BLaER1 treated with 17β-estradiol and CSF1 and Interleukin-3, amounts not matched to agents 10 nM and 100 nM (cell line): ENCODE results near the gene BMP8B.
A peak's percentile ranks its signal among the peaks of the same experiment; 100 is the strongest.
"Not testable (repeated sequence)": the region's sequence is repeated elsewhere in the genome, so short reads cannot be mapped to it uniquely, and the experiment has no call there.

ENCODE experiments used
- H3K27ac ChIP-seq, 11 experiments: shearing (Covaris generic); formaldehyde crosslinking; 2 replicates each; pipeline ENCODE4 v1.8.1; 2022
- H3K27me3 ChIP-seq, 11 experiments: shearing (Covaris generic); formaldehyde crosslinking; 2 replicates each; pipeline ENCODE4 v1.8.1; 2022
- H3K36me3 ChIP-seq, 11 experiments: shearing (Covaris generic); formaldehyde crosslinking; 2 replicates each; pipeline ENCODE4 v1.8.1; 2022
- H3K4me1 ChIP-seq, 10 experiments: shearing (Covaris generic); formaldehyde crosslinking; 2 replicates each; pipeline ENCODE4 v1.8.1; 2022
- H3K4me2 ChIP-seq, 11 experiments: shearing (Covaris generic); formaldehyde crosslinking; 2 replicates each; pipeline ENCODE4 v1.8.1; 2022
- H3K4me3 ChIP-seq, 10 experiments: shearing (Covaris generic); formaldehyde crosslinking; 2 replicates each; pipeline ENCODE4 v1.8.1; 2022
- H3K9ac ChIP-seq, 11 experiments: shearing (Covaris generic); formaldehyde crosslinking; 2 replicates each; pipeline ENCODE4 v1.8.1; 2022
- H3K9me3 ChIP-seq, 11 experiments: shearing (Covaris generic); formaldehyde crosslinking; replicated peaks in 1 of 11; 2 replicates each; pipeline ENCODE4 v1.8.1; 2022
- H4K20me1 ChIP-seq, 11 experiments: shearing (Covaris generic); formaldehyde crosslinking; 2 replicates each; pipeline ENCODE4 v1.8.1; 2022
- Cebpa-rat ChIP-seq, 11 experiments: shearing (Covaris generic); IDR thresholded peaks; 2 replicates each; pipeline ENCODE4 v1.8.1; 2022

Gene BMP8B

DNA sequence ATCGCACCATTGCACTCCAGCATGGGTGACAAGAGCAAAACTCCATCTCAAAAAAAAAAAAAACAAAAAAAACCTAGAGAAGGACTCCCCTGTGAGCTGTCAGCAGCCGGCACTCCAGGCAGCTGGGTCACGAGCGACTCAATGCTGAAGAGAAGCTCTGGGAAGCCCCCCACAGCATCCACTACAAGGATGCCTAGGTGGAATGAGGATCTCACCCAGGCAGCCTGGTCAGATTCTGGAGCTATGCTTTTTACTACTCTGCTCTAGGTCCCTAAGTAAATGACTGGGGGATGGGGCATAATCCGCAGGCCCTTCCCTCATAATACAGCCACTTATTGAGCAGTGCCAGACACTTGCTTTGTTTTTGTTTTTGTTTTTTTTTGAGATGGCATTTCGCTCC lies 6.6 kb downstream of the BMP8B start:
- peaks cover 21 to 57% (median 47%) of the 10 kb centered on the region in 10 experiments for H3K4me1 ChIP-seq
- peak overlapping the region in 1 of 11 experiments; percentile 17; a peak in 2 of 22 replicates for H3K4me2 ChIP-seq
- no peaks in the 10 kb centered on the region for H4K20me1 ChIP-seq
- H3K27ac ChIP-seq = no peak overlapping the region; a peak in 1 of 22 replicates
- no peak for TF ChIP-seq Cebpa-rat (IDR thresholded peaks at IDR 0.05)
- no peaks in the 10 kb centered on the region for H3K9me3 ChIP-seq
- H3K4me3 ChIP-seq = no peak overlapping the region
- H3K36me3 ChIP-seq = no peaks in the 10 kb centered on the region
- H3K27me3 ChIP-seq = no peaks in the 10 kb centered on the region
- H3K9ac ChIP-seq = no peak overlapping the region

DNA sequence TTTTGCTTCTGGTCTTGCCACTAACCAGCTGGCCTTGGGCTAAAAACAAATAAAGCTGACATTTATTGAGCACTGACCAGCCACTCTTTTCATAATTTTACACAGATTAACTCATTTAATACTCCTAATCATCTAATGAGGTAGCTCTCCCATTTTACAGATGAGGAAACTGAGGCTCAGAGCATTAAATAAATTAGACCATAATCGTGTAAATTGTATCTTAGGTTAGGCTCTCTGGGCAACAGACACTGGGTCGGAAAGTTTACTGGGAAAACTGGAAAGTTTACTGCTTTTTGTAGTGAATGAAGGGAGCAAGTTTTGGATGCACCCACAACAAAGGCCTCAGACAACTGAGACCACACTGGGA lies 7.3 kb downstream of the BMP8B start:
- no peak overlapping the region for H3K9ac ChIP-seq
- H3K4me2 ChIP-seq = peak overlapping the region in 5 of 11 experiments; percentile 2 to 27 (median 17); a peak in 5 of 22 replicates
- H4K20me1 ChIP-seq = no peaks in the 10 kb centered on the region
- no peak overlapping the region for H3K27ac ChIP-seq
- no peak overlapping the region for H3K4me3 ChIP-seq
- no peak for TF ChIP-seq Cebpa-rat (IDR thresholded peaks at IDR 0.05)
- H3K9me3 ChIP-seq = no peaks in the 10 kb centered on the region
- H3K4me1 ChIP-seq = peaks cover 22 to 57% (median 47%) of the 10 kb centered on the region in 10 experiments
- no peaks in the 10 kb centered on the region for H3K36me3 ChIP-seq
- no peaks in the 10 kb centered on the region for H3K27me3 ChIP-seq

DNA sequence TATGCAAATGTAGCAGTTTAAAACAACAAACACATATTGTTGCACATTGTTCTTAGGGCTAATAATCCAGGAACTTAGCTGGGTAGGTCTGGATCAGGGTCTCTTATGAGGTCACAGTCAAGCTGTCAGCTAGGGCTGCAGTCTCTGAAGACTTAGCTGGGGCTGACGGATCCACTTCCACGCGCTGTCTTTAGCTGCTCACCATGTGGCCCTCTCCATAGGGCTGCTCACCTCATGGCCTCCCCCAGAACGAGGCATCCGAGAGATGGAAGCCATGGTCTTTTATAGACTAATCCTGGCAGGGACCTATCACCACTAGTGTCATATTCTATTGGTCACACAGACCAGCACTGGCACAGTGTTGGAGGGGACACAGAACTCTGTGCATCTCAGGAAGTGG lies 8.8 kb downstream of the BMP8B start:
- no peak overlapping the region for H3K9ac ChIP-seq
- H3K36me3 ChIP-seq = no peaks in the 10 kb centered on the region
- no peaks in the 10 kb centered on the region for H4K20me1 ChIP-seq
- no peak overlapping the region for H3K4me3 ChIP-seq
- H3K9me3 ChIP-seq = no peaks in the 10 kb centered on the region
- H3K4me1 ChIP-seq = peaks cover 36 to 61% (median 50%) of the 10 kb centered on the region in 10 experiments
- H3K4me2 ChIP-seq = peak overlapping the region in 4 of 11 experiments; percentile 17 to 64 (median 35); a peak in 5 of 22 replicates
- no peak overlapping the region for H3K27ac ChIP-seq
- H3K27me3 ChIP-seq = no peaks in the 10 kb centered on the region
- TF ChIP-seq Cebpa-rat (IDR thresholded peaks at IDR 0.05) = no peak

DNA sequence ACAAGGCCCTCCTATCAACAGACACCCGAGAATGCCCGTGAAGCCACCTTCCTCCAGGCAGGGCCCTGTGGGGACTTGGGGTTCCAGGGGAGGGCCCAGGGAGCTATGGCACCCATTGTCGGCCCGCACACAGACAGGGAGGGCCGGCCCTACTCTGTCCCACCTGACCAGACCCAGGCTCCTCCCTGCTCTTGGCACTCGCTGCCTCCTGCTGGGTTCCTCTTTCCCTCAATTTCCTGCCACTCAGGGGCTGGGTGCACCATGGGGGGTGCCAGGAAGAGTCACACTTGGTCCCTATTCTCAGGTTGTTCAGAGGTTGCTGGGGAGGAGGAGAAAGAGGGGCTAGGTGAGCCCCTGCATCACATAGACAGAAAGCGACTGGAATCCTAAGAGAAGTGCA lies 9.5 kb downstream of the BMP8B start:
- Histone ChIP-seq H3K27ac (peak overlapping the region in 2 of 11 experiments; percentile 9; a peak in 2 of 22 replicates), H3K4me1 (peaks cover 36 to 61% (median 51%) of the 10 kb centered on the region in 10 experiments), H3K9ac (no peak overlapping the region), H3K4me2 (peak overlapping the region; percentile 17 to 64 (median 29); a peak in 17 of 22 replicates), H3K4me3 (no peak overlapping the region), H3K36me3 (no peaks in the 10 kb centered on the region), H3K27me3 (no peaks in the 10 kb centered on the region), H3K9me3 (no peaks in the 10 kb centered on the region), H4K20me1 (no peaks in the 10 kb centered on the region)
- no peak for TF ChIP-seq Cebpa-rat (IDR thresholded peaks at IDR 0.05)

DNA sequence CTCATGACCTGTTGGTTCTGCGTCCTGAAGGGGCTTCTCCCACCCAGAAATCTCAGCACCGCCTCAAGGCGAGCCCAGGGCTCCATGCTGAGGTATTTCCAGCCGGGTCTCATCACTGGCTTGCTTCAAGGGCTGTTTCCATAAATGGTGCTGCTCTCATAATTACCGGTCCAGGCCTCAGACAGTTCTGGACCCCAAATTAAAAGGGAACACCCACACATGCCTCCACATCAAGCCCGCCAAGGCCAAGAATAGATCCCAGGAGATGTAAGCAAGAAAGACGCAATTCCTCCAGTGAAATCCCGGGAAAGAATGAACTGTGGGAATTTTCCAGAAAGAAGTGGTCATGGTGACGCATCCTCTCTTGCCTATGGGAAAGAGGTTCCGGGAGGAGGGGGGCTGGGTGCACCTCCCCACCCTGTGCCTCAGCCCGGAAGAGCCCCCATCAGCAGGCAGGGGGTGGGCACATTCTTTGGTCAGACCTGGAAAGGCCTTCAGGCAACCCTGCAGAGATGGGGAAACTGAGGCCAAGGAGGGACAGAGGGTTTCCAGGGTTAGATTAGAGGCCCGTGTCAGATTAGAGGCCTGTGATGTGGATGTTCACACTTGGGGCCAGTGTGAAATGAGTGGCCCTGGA lies 10.1 kb downstream of the BMP8B start:
- not testable (repeated sequence) for H3K9ac ChIP-seq, H3K9me3 ChIP-seq
- peak overlapping the region; percentile 17 to 64 (median 29); a peak in 17 of 22 replicates for H3K4me2 ChIP-seq

DNA sequence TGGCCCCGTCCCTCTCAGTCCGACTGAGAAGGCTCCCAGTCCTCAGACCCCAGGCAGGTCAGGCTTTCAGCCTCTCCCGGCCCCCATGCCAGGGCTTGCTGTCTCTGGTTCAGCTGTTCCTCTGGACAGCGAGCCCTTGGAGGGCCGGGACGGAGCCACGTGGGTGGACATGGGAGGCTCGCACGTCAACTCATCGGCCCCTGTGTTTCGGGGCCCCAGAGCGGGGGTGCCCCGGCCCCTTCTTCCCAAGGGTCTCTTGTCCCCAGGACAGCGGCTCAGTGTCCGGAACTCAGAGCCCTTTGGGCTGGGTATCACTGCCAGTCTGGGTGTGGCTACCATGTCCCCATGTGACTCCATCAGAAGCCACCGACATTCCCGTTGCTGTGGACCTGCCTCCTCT lies 10.8 kb downstream of the BMP8B start:
- H3K27me3 ChIP-seq, H3K9me3 ChIP-seq, H4K20me1 ChIP-seq, H3K36me3 ChIP-seq, H3K4me3 ChIP-seq: not testable (repeated sequence)
- peak overlapping the region in 4 of 11 experiments; percentile 23 to 75 (median 63); a peak in 4 of 22 replicates for H3K9ac ChIP-seq
- peak overlapping the region in 7 of 11 experiments; percentile 58 to 81 (median 73); a peak in 9 of 22 replicates for H3K27ac ChIP-seq
- peak overlapping the region in 7 of 11 experiments; percentile 77 to 91 (median 84); a peak in 4 of 22 replicates for H3K4me2 ChIP-seq
- peaks cover 36 to 61% (median 51%) of the 10 kb centered on the region in 10 experiments for H3K4me1 ChIP-seq

More for the DNA sequence above, 10.1 kb downstream of the BMP8B start:
- not testable (repeated sequence) for H3K36me3 ChIP-seq, H3K27me3 ChIP-seq, H4K20me1 ChIP-seq, H3K4me3 ChIP-seq
- H3K27ac ChIP-seq = 0 out of 22 replicates have a peak overlapping the region, but pooled peaks of 1 of the 11 experiments have one; percentile 9
- peaks cover 36 to 61% (median 51%) of the 10 kb centered on the region in 10 experiments for H3K4me1 ChIP-seq

DNA sequence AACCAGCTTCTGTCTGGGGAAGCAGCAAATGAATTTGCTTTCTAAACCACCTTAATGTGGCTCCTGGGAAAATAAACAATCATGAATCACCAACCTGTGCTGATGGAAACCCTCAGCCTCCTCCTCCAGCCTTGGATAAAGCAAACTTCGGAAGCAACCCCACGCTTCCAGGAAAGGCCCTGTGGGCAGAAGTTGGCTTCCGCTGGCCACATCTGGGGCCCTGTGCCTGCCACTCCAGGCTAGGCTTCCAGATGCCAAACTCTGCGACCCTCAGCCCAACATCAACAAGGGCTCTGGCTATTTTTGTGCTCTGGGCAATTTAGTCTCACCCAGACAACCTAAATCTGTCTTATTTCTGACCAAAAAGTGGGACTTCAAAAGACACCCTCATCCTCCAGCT lies 11.4 kb downstream of the BMP8B start:
- peak overlapping the region in 10 of 11 experiments; percentile 4 to 81 (median 71); a peak in 16 of 22 replicates for H3K27ac ChIP-seq
- H3K4me3 ChIP-seq = no peak overlapping the region
- H3K4me2 ChIP-seq = peak overlapping the region; percentile 77 to 91 (median 84); a peak in 20 of 22 replicates
- H3K27me3 ChIP-seq = peaks cover 0 to under 1% (median 0%) of the 10 kb centered on the region in 11 experiments; a peak in 1 of 22 replicates
- H4K20me1 ChIP-seq = no peaks in the 10 kb centered on the region
- H3K4me1 ChIP-seq = peaks cover 36 to 59% (median 51%) of the 10 kb centered on the region in 10 experiments
- peak overlapping the region in 7 of 11 experiments; percentile 5 to 75 (median 52); a peak in 8 of 22 replicates for H3K9ac ChIP-seq
- TF ChIP-seq Cebpa-rat (IDR thresholded peaks at IDR 0.05) = no peak
- no peaks in the 10 kb centered on the region for H3K36me3 ChIP-seq
- H3K9me3 ChIP-seq = no peaks in the 10 kb centered on the region

DNA sequence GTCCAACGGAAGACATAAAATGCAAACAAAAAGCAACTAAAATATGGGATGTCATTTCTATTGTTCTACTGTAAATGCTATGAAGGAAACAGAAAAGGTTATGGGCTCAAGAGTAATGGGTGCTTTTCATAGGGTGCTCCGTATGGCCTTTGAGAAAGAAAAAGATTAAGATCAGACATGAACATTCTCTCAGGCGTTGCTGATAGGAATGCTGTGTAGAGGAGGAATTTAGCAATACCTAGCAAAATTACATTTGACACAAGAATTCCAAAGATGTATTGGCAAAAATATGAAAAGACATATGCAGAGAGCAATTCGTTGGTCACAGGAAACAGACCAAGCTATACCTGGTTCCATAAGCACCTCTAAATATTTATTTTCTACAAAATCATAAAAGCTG lies 11.8 kb downstream of the BMP8B start:
- Histone ChIP-seq H3K36me3 (no peaks in the 10 kb centered on the region), H4K20me1 (no peaks in the 10 kb centered on the region), H3K27ac (peak overlapping the region in 9 of 11 experiments; percentile 56 to 81 (median 73); a peak in 18 of 22 replicates), H3K27me3 (peaks cover 0 to 4% (median 0%) of the 10 kb centered on the region in 11 experiments; a peak in 3 of 22 replicates), H3K4me1 (peaks cover 36 to 57% (median 49%) of the 10 kb centered on the region in 10 experiments), H3K4me2 (peak overlapping the region; percentile 77 to 91 (median 84)), H3K4me3 (no peak overlapping the region), H3K9ac (peak overlapping the region in 8 of 11 experiments; percentile 23 to 75 (median 52); a peak in 11 of 22 replicates), H3K9me3 (no peaks in the 10 kb centered on the region)
- no peak for TF ChIP-seq Cebpa-rat (IDR thresholded peaks at IDR 0.05)

DNA sequence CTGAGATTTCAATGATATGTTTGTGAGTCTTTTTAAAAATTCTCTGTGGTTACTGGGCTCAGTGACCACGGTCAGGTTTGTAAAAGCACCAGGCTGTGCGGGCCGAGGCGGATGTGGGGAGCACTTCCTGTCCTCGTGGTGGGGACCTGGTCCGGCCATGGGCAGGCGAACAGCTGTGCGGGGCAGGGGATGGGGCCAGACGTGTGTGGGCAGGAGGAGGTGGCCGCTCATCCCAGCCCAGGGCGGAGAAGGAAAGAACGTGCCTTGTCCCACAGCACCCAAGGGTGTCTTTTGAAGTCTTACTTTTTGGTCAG lies 12.3 kb downstream of the BMP8B start:
- Histone ChIP-seq H3K4me3 (peak overlapping the region in 4 of 10 experiments; percentile 3 to 38 (median 22); a peak in 6 of 20 replicates), H3K4me1 (peaks cover 36 to 51% (median 44%) of the 10 kb centered on the region in 10 experiments), H3K36me3 (no peaks in the 10 kb centered on the region), H3K9me3 (no peaks in the 10 kb centered on the region), H3K4me2 (peak overlapping the region; percentile 77 to 91 (median 84)), H3K27me3 (peaks cover under 1 to 9% (median 2%) of the 10 kb centered on the region in 11 experiments; a peak in 17 of 22 replicates), H3K9ac (peak overlapping the region; percentile 33 to 75 (median 54); a peak in 17 of 22 replicates), H4K20me1 (no peaks in the 10 kb centered on the region), H3K27ac (peak overlapping the region in 10 of 11 experiments; percentile 56 to 81 (median 71); a peak in 20 of 22 replicates)
- no peak for TF ChIP-seq Cebpa-rat (IDR thresholded peaks at IDR 0.05)

DNA sequence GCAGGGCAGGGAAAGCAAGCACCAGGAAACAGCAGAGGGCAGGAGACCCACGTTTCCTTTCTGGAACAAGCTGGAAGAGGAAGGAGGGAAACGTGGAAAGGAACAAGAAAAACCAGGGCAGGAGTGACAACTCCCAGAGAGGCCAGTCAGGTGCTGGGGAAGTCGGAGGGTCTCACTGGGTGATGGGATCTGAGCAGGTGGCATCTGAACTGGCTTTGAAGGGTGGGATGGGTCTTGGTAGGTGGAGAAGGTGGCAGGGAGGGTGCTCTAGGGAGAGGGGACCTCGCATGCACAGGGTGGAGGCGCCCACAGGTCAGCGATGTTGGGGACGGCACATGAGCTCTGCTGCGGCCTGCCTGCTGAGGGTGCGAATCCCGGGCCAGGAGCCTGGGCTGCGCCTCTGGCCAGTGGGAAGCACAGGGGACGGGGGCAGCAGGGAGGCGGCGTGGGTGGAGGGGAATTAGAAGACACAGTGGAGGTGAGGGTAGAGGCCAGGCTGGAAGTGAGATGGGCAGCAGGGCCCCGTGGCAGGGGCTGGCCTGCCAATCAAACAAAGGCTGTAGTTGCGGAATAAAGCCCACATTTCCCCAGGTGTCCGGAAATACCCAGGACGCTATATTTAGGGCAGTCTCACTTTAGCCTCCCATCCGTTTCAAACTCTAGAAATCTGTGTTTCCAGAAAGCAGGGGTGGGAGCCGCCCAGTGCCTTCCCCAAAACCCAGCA lies 12.8 kb downstream of the BMP8B start:
- H3K4me3 ChIP-seq = peak overlapping the region in 4 of 10 experiments; percentile 3 to 38 (median 22); a peak in 6 of 20 replicates
- not testable (repeated sequence) for H3K9me3 ChIP-seq, H3K36me3 ChIP-seq, H4K20me1 ChIP-seq
- peaks cover 4 to 14% (median 7%) of the 10 kb centered on the region in 11 experiments; a peak in 21 of 22 replicates for H3K27me3 ChIP-seq
- H3K4me1 ChIP-seq = peaks cover 36 to 50% (median 43%) of the 10 kb centered on the region in 10 experiments
- H3K9ac ChIP-seq = peak overlapping the region; percentile 33 to 75 (median 54); a peak in 16 of 22 replicates
- H3K27ac ChIP-seq = peak overlapping the region in 10 of 11 experiments; percentile 56 to 81 (median 71); a peak in 20 of 22 replicates
- H3K4me2 ChIP-seq = peak overlapping the region; percentile 77 to 91 (median 84)

DNA sequence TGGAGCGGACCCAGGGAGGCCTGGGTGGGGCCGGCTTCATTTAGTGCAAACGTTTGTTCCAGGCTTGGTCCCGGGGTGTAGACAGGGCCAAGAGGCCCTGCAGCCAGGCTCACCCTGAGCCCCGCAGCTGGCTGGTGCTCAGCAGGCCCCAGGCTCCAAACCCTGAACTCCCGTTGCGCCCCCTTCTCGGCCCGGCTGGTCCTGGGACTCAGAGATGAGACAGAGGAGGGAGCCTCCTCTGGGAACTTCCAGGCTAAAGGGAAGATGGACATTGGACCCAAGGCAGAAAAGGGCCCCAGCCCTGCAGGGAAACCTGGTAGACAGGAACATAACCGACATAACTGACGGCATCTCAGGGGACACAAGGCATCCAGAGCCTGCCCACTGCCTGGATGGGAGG lies 13.5 kb downstream of the BMP8B start:
- H3K4me2 ChIP-seq = peak overlapping the region; percentile 23 to 91 (median 84); a peak in 21 of 22 replicates
- H4K20me1 ChIP-seq, H3K36me3 ChIP-seq, H3K4me3 ChIP-seq, H3K9me3 ChIP-seq: not testable (repeated sequence)
- H3K27me3 ChIP-seq = peaks cover 7 to 15% (median 11%) of the 10 kb centered on the region in 11 experiments
- peak overlapping the region in 9 of 11 experiments; percentile 56 to 81 (median 73); a peak in 14 of 22 replicates for H3K27ac ChIP-seq
- peaks cover 36 to 52% (median 43%) of the 10 kb centered on the region in 10 experiments for H3K4me1 ChIP-seq
- H3K9ac ChIP-seq = peak overlapping the region in 9 of 11 experiments; percentile 7 to 75 (median 54); a peak in 11 of 22 replicates

DNA sequence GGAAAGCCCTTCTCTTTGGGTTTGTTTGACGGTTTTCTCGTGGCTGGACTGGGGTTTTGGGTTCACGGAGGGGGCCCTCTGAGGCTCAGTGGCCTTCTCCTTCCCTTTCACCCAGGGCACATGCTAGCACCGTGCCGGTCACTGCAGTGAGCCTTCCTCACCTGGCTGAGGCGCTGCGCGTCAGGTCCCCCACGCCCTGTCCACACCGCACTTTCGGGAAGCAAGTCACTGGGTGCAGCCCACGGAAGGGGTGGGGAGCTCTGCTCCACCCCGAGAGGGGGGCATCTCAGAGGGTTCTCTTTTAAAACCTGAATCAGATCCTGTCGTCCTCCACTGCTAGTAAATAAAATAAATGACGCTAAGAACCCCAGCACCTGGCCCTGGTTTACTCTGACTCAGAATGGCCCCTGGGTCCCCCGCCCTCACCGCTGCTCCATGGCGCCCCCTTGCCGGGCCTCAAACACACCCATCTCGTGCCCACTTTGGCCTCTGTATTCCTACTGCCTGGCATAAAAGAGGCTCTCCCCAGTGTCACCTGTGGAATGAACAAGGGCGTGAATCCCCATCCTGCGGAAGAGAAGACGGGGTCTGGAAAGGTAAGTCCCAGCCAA lies 15.2 kb downstream of the BMP8B start:
- not testable (repeated sequence) for H3K27ac ChIP-seq, H3K9ac ChIP-seq, H3K9me3 ChIP-seq, H3K4me2 ChIP-seq, H3K4me3 ChIP-seq, H3K36me3 ChIP-seq, H4K20me1 ChIP-seq
- H3K27me3 ChIP-seq = peaks cover 7 to 19% (median 12%) of the 10 kb centered on the region in 11 experiments
- H3K4me1 ChIP-seq = peaks cover 27 to 37% (median 32%) of the 10 kb centered on the region in 10 experiments
